SW 1271 (cell line): Measurements from ENCODE around the gene DPM1.

ENCODE experiments used
- DNase-seq, 2 experiments: peaks; one replicate each; lab custom pipeline; 2025; lab: John Stamatoyannopoulos, UW

DPM1 gene

GRCh38 chr20:50930976-50931305 is 27.4 kb downstream of the DPM1 start:
- no peak for DNase-seq

GRCh38 chr20:50930139-50930975 is 28.0 kb downstream of the DPM1 start:
- DNase-seq = peak in 1 of 2 experiments; percentile 59

DNA sequence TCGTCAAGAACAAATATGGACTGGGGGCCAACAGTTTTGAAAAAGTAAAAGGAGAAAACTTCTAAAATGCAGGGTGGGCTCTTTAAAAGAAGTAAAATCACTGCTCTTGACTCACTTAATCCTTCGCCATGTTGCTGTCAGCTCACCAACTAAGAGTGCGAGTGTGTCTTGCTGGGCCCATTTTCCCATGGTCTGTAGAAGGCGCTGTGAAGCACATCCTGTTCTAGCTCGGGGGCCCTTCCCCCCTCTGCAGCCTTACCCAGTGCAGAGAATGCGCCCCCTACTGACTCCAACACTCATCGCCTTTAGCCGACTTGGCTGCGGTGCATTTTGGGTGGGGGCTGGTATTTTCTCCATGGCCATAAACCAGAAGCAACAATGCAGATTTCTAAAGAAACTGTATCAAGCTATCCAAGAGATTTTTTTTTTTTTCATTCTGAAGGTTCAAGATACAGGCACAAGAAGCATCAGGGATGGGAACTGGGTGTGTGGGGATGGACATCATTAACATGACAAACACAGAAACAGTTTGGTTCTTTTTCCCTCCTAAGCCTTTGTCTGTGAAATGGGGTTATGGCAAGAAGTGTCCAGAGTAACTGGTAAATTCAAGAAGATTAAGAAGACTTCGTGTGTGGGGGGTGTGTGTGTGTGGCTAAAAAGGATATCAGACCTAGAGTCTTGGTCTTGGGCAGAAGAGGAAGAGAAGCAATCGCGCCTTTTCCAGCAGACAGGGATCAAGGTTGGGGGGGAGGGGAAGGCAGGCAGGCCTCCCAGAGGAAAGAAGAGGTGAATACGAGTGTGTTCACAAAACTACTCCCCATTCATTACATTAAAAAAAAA is 28.8 kb downstream of the DPM1 start:
- peak; percentile 94 to 98 for DNase-seq

GRCh38 chr20:50928469-50928868 is 29.9 kb downstream of the DPM1 start:
- DNase-seq = no peak

GRCh38 chr20:50926530-50926929 is 31.8 kb downstream of the DPM1 start:
- DNase-seq = no peak

DNA sequence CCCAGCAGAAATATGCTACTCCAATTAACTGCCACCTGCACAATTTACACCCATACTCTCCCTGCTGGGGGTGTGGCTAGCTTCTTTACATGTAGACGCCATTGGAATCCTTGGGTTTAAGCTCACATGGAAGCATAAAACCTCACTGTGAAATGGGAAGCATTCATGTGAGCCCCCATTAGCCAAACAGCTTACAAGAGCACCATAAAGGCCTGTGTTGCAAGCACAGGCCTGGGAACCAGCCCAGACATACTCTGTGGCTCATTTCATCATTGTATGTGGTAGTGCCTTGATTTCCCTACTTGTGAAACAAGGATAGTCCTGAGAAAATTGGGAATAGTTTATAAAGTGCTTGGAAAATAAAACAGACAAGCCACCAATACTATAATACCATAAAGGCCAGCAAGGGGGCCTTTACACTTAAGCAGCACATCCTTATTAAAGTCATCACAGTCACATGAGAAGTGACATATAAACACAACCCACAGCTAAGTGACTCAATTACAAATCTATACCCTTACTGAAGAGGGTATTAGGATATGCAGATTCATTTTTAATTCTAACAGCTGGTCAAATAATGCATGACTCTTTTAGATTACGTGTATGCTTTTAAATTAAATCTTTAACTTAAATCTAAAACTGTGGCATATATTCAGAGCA is 33.9 kb downstream of the DPM1 start:
- DNase-seq = no peak

DNA sequence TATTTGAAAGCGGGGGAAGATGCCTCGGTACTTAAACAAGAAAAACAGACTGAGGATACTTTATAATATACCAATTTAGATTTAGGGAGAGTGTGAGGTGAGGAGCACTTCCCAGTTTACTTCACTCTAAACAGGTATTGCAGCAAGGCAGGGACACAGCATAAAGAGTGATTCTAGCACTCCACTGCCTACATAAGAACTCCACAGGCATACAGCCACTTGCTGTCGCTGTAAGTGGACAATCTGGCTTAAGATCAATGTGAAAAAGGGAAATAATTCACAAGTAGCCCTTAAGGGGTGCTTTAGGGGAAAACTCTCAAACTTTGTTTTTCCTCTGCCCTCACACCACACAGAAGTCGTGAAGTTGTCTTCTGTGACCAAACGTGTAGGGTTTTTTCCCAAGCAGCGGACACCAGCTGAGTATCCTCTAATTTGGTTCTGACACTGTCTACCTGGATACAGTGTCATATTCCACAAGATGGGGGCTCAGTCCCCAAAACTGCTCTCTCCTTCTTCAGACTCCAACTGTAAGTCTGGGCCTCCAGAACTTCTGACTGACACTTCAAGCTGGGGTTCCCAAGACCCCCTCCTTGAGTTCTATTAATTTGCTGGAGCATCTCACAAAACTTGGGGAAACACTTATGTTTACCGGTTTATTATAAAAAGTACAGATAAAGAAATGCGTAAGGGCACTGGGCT is 36.4 kb downstream of the DPM1 start:
- DNase-seq = no peak

- DNase-seq = peak in 1 of 2 experiments; percentile 18
These were observed 37.3 kb downstream of the DPM1 start for GRCh38 chr20:50920997-50921396.

DNA sequence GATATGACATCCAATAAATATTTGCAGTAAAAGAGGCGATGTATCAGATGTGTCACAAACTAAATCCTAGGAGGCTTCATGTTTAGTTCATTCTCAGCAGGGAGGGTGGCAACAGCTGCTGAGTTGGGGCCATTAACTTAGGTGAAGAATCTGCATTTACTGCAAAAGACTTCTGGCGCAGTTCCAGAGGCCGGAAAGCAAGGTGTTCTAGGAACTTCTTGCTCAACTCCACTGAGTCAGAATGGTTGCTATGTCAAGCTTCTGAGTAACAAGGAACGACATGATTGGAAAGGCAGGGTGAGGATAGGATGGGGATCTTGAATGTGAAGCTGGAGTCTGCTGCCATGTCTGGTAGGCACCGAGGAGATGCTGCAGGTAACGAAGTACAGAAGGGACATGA is 38.8 kb downstream of the DPM1 start:
- peak in 1 of 2 experiments; percentile 53 for DNase-seq

GRCh38 chr20:50918403-50918802 is 39.9 kb downstream of the DPM1 start:
- no peak for DNase-seq

GRCh38 chr20:50916934-50917333 is 41.4 kb downstream of the DPM1 start:
- no peak for DNase-seq

DNA sequence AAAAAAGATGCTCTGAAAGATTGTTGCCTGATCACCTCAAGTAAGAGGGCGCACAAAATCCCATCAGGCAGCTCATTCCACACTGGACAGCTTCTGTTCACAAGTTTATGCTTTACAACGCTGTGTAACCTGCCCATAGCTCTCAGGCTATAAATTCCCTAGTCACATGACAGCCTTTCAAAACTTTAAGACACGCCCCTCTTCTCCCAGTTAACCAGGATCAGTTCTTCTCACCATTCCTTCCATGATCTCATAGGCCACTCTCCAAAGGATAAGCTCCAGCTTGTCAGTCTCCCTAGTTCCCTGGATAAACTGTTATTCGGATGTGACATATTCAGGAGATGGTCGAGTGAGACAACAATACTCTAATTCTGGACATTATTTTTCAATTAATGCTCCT is 42.1 kb downstream of the DPM1 start:
- peak in 1 of 2 experiments; percentile 23 for DNase-seq

DNA sequence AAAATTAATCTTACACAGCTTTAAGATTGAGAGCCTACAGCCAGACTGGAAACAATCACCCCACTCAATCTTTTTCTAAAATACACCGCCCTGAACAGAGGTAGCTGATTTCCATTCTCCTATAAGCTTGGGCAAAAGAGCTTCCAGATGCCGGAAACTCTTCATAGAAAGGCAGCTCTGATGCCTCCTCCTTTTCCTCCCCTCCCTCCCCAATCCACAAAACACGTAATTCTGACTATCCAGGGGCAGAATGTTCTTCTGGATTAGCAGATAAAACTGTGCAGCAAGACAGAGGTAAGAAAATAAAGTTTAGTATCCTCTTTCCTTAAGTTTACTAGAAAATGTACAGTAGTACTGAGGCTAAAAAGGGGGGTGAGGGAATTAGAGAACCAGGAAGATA is 42.9 kb downstream of the DPM1 start:
- DNase-seq = no peak

GRCh38 chr20:50913690-50914375 is 44.5 kb downstream of the DPM1 start:
- DNase-seq = peak; percentile 39 to 81

GRCh38 chr20:50911716-50912115 is 46.6 kb downstream of the DPM1 start:
- no peak for DNase-seq

DNA sequence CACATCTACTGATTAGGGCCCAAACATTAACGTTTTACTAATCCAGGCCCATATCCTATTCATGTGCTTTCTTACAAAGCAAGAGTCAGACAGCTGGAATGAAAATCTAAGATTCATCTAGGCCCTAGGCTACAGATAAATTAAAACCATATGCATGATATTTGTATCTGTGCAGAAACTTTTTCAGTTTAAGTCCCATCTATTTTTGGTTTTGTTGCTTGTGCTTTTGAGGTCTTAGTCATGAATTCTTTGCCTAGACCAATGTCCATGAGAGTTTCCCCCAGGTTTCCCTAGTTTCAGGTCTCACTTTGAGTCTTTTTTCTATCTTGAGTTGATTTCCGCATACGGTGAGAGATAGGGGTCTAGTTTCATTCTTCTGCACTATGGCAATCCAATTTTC is 47.3 kb downstream of the DPM1 start:
- no peak for DNase-seq

DNA sequence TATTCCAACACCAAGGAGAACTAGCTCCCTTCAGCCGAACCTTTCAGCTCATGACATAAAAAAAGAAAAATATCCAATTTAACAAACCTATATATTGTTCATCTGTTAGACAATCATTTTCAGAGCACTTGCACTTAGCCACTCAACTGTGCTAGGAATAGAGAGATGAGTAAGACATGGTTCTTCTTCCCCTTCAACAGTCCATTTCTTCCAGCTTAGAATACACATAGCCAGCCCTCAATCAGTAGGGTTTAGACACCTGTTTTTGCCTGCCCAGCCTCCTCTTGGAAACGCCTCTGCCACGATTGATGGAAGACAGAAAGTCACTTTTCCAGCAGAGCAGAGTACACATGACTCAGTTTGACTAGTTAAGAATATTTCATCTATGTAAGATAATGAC is 48.9 kb downstream of the DPM1 start:
- no peak for DNase-seq

DNA sequence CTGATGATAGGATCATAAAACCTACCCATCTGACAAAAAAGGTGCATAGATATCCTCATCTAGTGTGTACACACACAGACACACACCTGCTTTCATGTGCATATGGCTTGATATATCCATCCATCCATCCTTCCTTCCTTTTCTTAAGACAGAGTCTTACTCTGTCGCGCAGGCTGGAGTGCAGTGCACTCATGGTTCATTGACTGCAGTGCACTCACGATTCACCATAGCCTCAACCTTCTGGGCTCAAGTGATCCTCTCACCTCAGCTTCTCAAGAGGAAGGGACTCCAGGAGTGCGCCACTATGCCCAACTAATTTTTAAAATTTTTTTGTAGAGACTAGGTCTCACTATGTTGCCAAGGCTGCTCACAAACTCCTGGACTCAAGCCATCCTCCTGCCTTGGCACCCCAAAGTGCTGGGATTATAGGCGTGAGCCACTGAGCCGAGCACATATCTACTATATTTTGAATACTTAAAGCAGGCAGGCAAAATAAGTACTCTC is 54.2 kb downstream of the DPM1 start:
- DNase-seq = no peak

- DNase-seq = no peak
These were observed 54.8 kb downstream of the DPM1 start for GRCh38 chr20:50903353-50904051.

DNA sequence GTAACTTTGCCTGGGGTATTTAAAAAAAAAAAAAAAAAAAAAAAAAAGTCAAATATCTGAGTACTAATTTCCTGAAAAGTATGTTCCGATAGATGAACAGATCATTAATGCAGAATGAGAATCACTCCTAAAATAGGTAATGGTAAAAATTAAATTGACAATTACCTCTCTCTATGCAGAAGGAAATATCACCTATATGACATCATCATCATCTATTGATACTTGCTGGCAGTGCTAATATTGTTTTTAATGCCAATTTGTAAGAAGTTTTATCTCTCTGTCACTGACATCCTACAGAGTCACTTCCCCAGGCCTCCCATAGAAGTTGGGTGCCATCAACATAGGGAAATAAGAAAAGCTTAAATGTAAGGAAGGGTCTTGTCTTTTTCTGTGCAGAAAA is 57.0 kb downstream of the DPM1 start:
- no peak for DNase-seq

DNA sequence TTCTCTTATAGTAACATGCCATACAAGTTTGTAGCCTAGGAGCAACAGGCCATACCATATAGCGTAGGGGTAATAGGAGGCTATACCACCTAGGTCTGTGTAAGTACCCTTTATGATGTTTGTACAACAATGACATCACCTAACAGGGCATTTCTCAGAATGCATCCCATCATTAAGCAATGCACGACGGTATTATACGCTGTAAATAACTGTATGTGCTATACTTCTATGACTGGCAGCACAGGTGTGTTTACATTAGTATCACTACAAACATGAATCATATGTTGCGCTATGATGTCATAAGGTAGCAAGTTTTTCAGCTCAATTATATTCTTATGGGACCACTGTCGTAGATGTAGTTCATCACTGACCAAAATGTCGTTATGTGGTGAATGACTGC is 58.1 kb downstream of the DPM1 start:
- no peak for DNase-seq
